Measurements from ENCODE around the gene WDR86. TPM values are rescaled to one million over a fixed set of nuclear protein-coding genes. Genes with fewer than 3 reads are reported as not detected.

Gene WDR86
- total and polyA plus RNA-seq, 2 of the 8 experiments (the other 6 are each of a cell fraction or from before 2014, with no cell fraction given): 12.7 to 15.8 TPM

DNA sequence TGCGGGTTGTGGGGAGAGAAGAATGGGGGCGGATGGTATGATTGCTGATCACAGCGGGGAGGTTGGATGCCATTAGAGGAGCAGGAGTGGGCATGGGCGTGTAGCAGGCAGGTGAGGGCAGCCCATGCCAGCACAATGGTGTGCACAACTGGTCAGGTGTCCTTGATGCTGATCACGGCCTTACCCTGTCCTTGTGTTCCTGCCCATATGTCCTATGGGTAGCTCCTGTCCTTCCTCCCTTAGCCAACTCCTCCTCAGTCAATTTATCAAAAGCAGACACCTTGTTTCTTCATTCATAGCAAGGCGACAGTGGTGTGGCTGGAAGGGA is 30.7 kb downstream of the WDR86 start:
- peaks cover 14% of the 10 kb centered on the region; the same call in 1 of the 2 replicates for H3K23me2 ChIP-seq (ENCODE audit: low read depth, low read length)
- no peak overlapping the region for H3K4me2 ChIP-seq (ENCODE audit: insufficient read depth in 1 of 2, low read depth in 2 of 2, low read length in 2 of 2)
- WGBS, 2 experiments (ENCODE audit: extremely low coverage in 1 of 2, insufficient coverage in 1 of 2, insufficient read length in 1 of 2, insufficient replicate concordance in 2 of 2, low coverage in 1 of 2, low lambda C conversion rate in 2 of 2, missing lambda C conversion rate in 1 of 2): 81% methylated on average over 6 of the region's 6 CpGs; no CpG with 5 or more reads in 1 of the 2 experiments
- TF ChIP-seq PHF8 (conservative IDR thresholded peaks at IDR 0.05; ENCODE audit: low read depth, low read length) (no peak), KDM5A (IDR thresholded peaks at IDR 0.05; ENCODE audit: low read length) (no peak), JUN (IDR thresholded peaks at IDR 0.05; ENCODE audit: low read depth, low read length) (no peak)
- TF ChIP-seq, protein P1, sequence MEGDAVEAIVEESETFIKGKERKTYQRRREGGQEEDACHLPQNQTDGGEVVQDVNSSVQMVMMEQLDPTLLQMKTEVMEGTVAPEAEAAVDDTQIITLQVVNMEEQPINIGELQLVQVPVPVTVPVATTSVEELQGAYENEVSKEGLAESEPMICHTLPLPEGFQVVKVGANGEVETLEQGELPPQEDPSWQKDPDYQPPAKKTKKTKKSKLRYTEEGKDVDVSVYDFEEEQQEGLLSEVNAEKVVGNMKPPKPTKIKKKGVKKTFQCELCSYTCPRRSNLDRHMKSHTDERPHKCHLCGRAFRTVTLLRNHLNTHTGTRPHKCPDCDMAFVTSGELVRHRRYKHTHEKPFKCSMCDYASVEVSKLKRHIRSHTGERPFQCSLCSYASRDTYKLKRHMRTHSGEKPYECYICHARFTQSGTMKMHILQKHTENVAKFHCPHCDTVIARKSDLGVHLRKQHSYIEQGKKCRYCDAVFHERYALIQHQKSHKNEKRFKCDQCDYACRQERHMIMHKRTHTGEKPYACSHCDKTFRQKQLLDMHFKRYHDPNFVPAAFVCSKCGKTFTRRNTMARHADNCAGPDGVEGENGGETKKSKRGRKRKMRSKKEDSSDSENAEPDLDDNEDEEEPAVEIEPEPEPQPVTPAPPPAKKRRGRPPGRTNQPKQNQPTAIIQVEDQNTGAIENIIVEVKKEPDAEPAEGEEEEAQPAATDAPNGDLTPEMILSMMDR (IDR thresholded peaks at IDR 0.05; ENCODE audit: control extremely low read depth in 1 of 3, insufficient read depth in 1 of 3, low read depth in 1 of 3, low read length in 3 of 3): no peak
- H3K4me1 ChIP-seq (replicated peaks in 1 of 4; ENCODE audit: control insufficient read depth in 3 of 4, insufficient read depth in 4 of 4, low read length in 3 of 4): peaks cover 0 to 30% (median 8%) of the 10 kb centered on the region in 4 experiments; a peak in 6 of 7 replicates
- no peak overlapping the region for H2AK5ac ChIP-seq (ENCODE audit: low read depth, low read length)
- no peaks in the 10 kb centered on the region for H3K79me2 ChIP-seq (ENCODE audit: control insufficient read depth in 1 of 2, insufficient read depth in 2 of 2, low read length in 2 of 2)
- POLR2A ChIA-PET (ENCODE audit: partially characterized antibody): interaction anchor here (0.8 kb wide), 1 partner anchor 62 kb away, joined by 3 read pairs; no protein-coding TSS in a partner anchor
- H4K5ac ChIP-seq (ENCODE audit: insufficient read length, low read depth, low read length): no peak overlapping the region
- no peaks in the 10 kb centered on the region for H3K79me1 ChIP-seq (ENCODE audit: low read depth, low read length)
- FAIRE-seq (no peak), DNase-seq (ENCODE audit: low read depth in 1 of 2, low spot score in 2 of 2) (no peak)
- H3K9me3 ChIP-seq (ENCODE audit: insufficient read depth in 2 of 2, low read depth in 1 of 2, low read length in 1 of 2): no peaks in the 10 kb centered on the region
- peaks cover 0 to 15% (median 2%) of the 10 kb centered on the region in 4 experiments; a peak in 4 of 8 replicates for H3K36me3 ChIP-seq (ENCODE audit: control insufficient read depth in 2 of 4, insufficient read depth in 4 of 4, low read length in 3 of 4)
- 0 out of 2 replicates have a peak overlapping the region, but pooled peaks have one; percentile 10 for H2BK15ac ChIP-seq (ENCODE audit: low read length)
- no peak overlapping the region for H4K8ac ChIP-seq (ENCODE audit: extremely low read depth, insufficient read depth, low read length)
- no peak overlapping the region for H3K56ac ChIP-seq (replicated peaks; ENCODE audit: insufficient read length, low read depth, low read length)
- H2BK120ac ChIP-seq (replicated peaks; ENCODE audit: low read depth, low read length): no peak overlapping the region
- H4K91ac ChIP-seq (replicated peaks; ENCODE audit: insufficient read length, low read length): no peak overlapping the region
- H4K20me1 ChIP-seq (replicated peaks in 1 of 2; ENCODE audit: control insufficient read depth in 1 of 2, insufficient read depth in 2 of 2, low read length in 2 of 2): peaks cover 0 to 2% of the 10 kb centered on the region in 2 experiments
- peaks cover 8 to 22% (median 21%) of the 10 kb centered on the region in 4 experiments for H3K27me3 ChIP-seq (replicated peaks in 1 of 4; ENCODE audit: control insufficient read depth in 3 of 4, extremely low read depth in 1 of 4, insufficient read depth in 3 of 4, low read length in 3 of 4)
- H3K18ac ChIP-seq (ENCODE audit: extremely low read depth, low read length): no peak overlapping the region
- H3K9ac ChIP-seq (replicated peaks in 1 of 4; ENCODE audit: extremely low read depth in 1 of 4, low read depth in 3 of 4, low read length in 3 of 4): no peak overlapping the region
- H3K27ac ChIP-seq (ENCODE audit: low read depth, low read length): no peak overlapping the region
- no peak overlapping the region for H2BK5ac ChIP-seq (ENCODE audit: low read depth, low read length)
- CTCF ChIA-PET (ENCODE audit: partially characterized antibody): interaction anchor here (0.6 to 16.9 kb wide), 9 partner anchors 11 to 407 kb away, joined by 3 to 185 read pairs (median 4); no protein-coding TSS in a partner anchor
- no peak overlapping the region for H3K23ac ChIP-seq (ENCODE audit: insufficient read length)
- H2BK12ac ChIP-seq (ENCODE audit: low read depth, low read length): no peak overlapping the region
- no peak overlapping the region for H2BK20ac ChIP-seq (ENCODE audit: low read length)
- no peak overlapping the region for H3K4ac ChIP-seq (replicated peaks; ENCODE audit: insufficient read length, low read depth, low read length)
- H3K4me3 ChIP-seq (ENCODE audit: extremely low read depth in 1 of 4, insufficient read depth in 2 of 4, low read depth in 3 of 4, low read length in 4 of 4): no peak overlapping the region
- H2AFZ ChIP-seq (ENCODE audit: low read length): no peak overlapping the region
- no peak overlapping the region for H3K14ac ChIP-seq (ENCODE audit: insufficient read length)
